Neutrophil (primary cell): Measurements from ENCODE around the gene CNTNAP2.

Source experiments
- H3K27ac ChIP-seq: fragments of 200-600 bp; sonication (generic); 2 replicates; pipeline ENCODE4 v1.5.1; 2016; ENCODE audit warnings: mild to moderate bottlenecking, moderate library complexity
- H3K27me3 ChIP-seq: fragments of 200-600 bp; sonication (generic); 2 replicates; pipeline ENCODE4 v1.6.0; 2016; ENCODE audit warnings: mild to moderate bottlenecking
- H3K36me3 ChIP-seq: fragments of 200-600 bp; sonication (generic); 2 replicates; pipeline ENCODE4 v1.5.1; 2017
- H3K4me1 ChIP-seq, 2 experiments: fragments of 200-600 bp in 1 of 2; sonication (generic) in 1 of 2; 1 replicate in 1 of 2; 2 replicates in 1 of 2; pipeline versions ENCODE4 v1.5.1 to v1.6.1; 2013 to 2016; ENCODE audit warnings: low read depth in 1 of 2, low read length in 1 of 2, mild to moderate bottlenecking in 1 of 2, moderate library complexity in 1 of 2; ENCODE audit not compliant: control insufficient read depth in 1 of 2, insufficient read depth in 1 of 2
- H3K4me3 ChIP-seq, 2 experiments: fragments of 200-600 bp in 1 of 2; sonication (generic) in 1 of 2; 1 replicate in 1 of 2; 2 replicates in 1 of 2; pipeline ENCODE4 v1.5.1; 2013 to 2016; ENCODE audit warnings: low read depth in 1 of 2, low read length in 1 of 2, mild to moderate bottlenecking in 1 of 2, moderate library complexity in 1 of 2
- H3K9me3 ChIP-seq: fragments of 200-600 bp; sonication (generic); 2 replicates; pipeline ENCODE4 v1.5.1; 2016
- TF ChIP-seq, protein P1 (sequence below): fragments of 200-600 bp; sonication (generic); IDR thresholded peaks from 2 replicates; pipeline ENCODE4 v1.5.1; 2016; ENCODE audit warnings: antibody characterized with exemption

Gene CNTNAP2

DNA sequence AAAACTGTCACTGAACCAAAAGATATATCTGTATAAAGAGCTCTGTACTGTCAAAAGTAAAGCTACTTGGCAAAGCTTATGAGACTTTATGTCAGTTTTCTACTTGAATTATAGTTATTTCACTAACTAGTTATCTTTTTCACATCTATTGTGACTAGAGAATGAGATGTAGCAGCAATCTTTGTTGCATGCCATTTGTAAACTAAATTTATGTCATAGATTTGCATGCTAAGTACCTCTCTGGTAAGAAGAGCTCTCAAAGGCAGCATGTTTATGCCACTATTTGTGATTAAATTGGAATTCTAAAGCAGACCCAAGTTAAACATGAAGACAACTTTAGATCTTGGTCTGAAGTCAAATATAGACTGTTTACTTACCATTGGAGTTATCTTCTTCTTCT lies 300.6 kb downstream of the CNTNAP2 start:
- no peaks in the 10 kb centered on the region for H3K36me3 ChIP-seq
- TF ChIP-seq, protein P1, sequence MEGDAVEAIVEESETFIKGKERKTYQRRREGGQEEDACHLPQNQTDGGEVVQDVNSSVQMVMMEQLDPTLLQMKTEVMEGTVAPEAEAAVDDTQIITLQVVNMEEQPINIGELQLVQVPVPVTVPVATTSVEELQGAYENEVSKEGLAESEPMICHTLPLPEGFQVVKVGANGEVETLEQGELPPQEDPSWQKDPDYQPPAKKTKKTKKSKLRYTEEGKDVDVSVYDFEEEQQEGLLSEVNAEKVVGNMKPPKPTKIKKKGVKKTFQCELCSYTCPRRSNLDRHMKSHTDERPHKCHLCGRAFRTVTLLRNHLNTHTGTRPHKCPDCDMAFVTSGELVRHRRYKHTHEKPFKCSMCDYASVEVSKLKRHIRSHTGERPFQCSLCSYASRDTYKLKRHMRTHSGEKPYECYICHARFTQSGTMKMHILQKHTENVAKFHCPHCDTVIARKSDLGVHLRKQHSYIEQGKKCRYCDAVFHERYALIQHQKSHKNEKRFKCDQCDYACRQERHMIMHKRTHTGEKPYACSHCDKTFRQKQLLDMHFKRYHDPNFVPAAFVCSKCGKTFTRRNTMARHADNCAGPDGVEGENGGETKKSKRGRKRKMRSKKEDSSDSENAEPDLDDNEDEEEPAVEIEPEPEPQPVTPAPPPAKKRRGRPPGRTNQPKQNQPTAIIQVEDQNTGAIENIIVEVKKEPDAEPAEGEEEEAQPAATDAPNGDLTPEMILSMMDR = no peak
- no peak overlapping the region for H3K27ac ChIP-seq
- H3K27me3 ChIP-seq = no peaks in the 10 kb centered on the region
- no peak overlapping the region for H3K4me3 ChIP-seq
- no peaks in the 10 kb centered on the region for H3K4me1 ChIP-seq
- no peaks in the 10 kb centered on the region for H3K9me3 ChIP-seq

DNA sequence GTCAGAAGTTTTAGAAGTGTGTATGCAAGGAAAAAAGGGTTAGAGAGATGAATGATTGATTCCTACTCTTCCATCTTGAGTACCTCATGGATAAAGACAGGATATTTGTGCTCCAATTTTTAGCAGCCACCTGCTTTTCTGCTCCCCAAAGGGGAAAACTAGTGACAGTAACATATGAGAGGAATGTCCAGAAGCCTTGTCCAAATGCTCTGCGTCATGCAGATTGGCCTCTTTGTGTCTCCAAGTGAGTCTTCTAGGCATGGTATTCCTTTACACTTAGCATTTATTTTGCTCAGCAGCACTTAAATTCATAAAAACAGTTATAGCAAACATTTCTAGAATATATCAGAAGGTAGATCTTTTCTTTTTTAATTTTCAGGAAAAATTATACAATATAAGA lies 306.8 kb downstream of the CNTNAP2 start:
- no peaks in the 10 kb centered on the region for H3K9me3 ChIP-seq
- H3K4me3 ChIP-seq = no peak overlapping the region

DNA sequence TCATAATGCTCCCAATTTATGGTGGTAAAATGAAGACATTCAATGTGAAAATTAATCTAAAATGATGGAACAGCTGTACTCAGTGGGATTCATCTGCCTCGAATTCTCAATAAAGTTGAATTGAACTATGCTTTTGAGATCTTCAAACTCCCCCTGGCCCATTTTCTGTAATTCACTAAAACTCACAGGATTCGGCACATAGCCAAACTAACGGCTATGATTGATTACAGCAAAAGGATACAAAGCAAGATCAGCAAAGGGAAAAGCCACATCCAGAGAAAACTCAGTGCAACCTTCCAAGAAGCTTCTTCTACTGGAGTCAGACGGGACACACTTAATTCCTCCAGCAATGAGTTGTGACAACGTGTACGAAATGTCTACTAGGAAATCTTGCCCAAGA lies 307.5 kb downstream of the CNTNAP2 start:
- TF ChIP-seq, protein P1 = no peak
- no peak overlapping the region for H3K4me3 ChIP-seq
- H3K4me1 ChIP-seq = no peaks in the 10 kb centered on the region
- H3K27ac ChIP-seq = no peak overlapping the region
- H3K36me3 ChIP-seq = no peaks in the 10 kb centered on the region
- H3K9me3 ChIP-seq = no peaks in the 10 kb centered on the region
- H3K27me3 ChIP-seq = no peaks in the 10 kb centered on the region

More for the DNA sequence above, 306.8 kb downstream of the CNTNAP2 start:
- Histone ChIP-seq H3K36me3 (no peaks in the 10 kb centered on the region), H3K27me3 (no peaks in the 10 kb centered on the region), H3K27ac (no peak overlapping the region), H3K4me1 (no peaks in the 10 kb centered on the region)
- TF ChIP-seq, protein P1 = no peak

DNA sequence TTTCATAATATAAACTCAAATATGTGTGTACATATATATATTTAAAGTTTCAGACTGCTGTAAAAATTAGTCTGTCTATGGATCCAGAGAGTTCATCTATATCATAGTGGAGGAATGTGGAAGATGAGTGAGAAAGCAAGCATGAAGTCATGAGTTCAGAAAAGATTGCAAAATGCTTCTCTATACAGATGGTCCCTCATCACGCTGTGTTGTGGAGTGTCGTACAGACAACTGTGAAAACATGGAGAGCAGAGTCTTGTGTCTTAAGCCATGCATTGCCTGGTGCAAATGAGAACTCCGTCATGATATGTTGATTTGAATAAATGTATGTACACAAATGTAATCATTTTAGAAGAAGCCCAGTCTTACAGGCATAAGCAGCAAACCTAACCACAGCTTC lies 316.9 kb downstream of the CNTNAP2 start:
- H3K27ac ChIP-seq = no peak overlapping the region
- H3K27me3 ChIP-seq = no peaks in the 10 kb centered on the region
- H3K4me3 ChIP-seq = no peak overlapping the region
- H3K36me3 ChIP-seq = no peaks in the 10 kb centered on the region
- no peaks in the 10 kb centered on the region for H3K9me3 ChIP-seq
- no peaks in the 10 kb centered on the region for H3K4me1 ChIP-seq
- TF ChIP-seq, protein P1 = no peak

DNA sequence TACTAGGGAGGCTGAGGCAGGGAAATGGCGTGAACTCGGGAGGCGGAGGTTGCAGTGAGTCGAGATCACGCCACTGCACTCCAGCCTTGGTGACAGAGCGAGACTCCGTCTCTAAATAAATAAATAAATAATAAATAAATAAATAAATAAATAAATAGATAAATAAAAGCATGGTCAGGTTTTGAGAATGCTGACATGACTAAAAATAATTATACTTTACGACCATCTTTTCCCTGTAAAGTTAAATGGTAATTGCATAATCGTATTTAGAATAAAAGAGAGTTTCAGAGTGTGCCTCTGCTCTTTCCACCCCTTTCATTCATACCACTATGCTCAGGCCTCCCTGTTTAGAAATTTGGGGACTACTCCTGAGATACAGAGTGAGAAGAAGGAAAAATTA lies 326.5 kb downstream of the CNTNAP2 start:
- H3K9me3 ChIP-seq = no peaks in the 10 kb centered on the region
- H3K27ac ChIP-seq = no peak overlapping the region
- H3K27me3 ChIP-seq = no peaks in the 10 kb centered on the region

More for the DNA sequence above, 326.5 kb downstream of the CNTNAP2 start:
- no peaks in the 10 kb centered on the region for H3K4me1 ChIP-seq
- no peak overlapping the region for H3K4me3 ChIP-seq
- H3K36me3 ChIP-seq = no peaks in the 10 kb centered on the region
- TF ChIP-seq, protein P1 = no peak
